Bladder microvascular endothelial cell (primary cell): ENCODE measurements around the gene TP53I13. TPM values are rescaled to one million over a fixed set of nuclear protein-coding genes. Genes with fewer than 3 reads are reported as not detected.

ENCODE experiments used
- total RNA-seq: library from RNA; depleted of rRNA; stranded (reverse); fragments of >200 nt; gene quantifications from 2 replicates; pipeline ENCODE4 v1.2.3, GENCODE V29; 2014

TP53I13 gene, protein sequence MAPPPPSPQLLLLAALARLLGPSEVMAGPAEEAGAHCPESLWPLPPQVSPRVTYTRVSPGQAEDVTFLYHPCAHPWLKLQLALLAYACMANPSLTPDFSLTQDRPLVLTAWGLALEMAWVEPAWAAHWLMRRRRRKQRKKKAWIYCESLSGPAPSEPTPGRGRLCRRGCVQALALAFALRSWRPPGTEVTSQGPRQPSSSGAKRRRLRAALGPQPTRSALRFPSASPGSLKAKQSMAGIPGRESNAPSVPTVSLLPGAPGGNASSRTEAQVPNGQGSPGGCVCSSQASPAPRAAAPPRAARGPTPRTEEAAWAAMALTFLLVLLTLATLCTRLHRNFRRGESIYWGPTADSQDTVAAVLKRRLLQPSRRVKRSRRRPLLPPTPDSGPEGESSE
- total RNA-seq: 25.9 and 30.8 TPM in 2 replicates

GRCh38 chr17:29568331-29569244, at the start of gene TP53I13:
Gene TP53I13 (plus strand): TSS chr17:29568701. CDS start chr17:29568759, 58 bp downstream.

DNA sequence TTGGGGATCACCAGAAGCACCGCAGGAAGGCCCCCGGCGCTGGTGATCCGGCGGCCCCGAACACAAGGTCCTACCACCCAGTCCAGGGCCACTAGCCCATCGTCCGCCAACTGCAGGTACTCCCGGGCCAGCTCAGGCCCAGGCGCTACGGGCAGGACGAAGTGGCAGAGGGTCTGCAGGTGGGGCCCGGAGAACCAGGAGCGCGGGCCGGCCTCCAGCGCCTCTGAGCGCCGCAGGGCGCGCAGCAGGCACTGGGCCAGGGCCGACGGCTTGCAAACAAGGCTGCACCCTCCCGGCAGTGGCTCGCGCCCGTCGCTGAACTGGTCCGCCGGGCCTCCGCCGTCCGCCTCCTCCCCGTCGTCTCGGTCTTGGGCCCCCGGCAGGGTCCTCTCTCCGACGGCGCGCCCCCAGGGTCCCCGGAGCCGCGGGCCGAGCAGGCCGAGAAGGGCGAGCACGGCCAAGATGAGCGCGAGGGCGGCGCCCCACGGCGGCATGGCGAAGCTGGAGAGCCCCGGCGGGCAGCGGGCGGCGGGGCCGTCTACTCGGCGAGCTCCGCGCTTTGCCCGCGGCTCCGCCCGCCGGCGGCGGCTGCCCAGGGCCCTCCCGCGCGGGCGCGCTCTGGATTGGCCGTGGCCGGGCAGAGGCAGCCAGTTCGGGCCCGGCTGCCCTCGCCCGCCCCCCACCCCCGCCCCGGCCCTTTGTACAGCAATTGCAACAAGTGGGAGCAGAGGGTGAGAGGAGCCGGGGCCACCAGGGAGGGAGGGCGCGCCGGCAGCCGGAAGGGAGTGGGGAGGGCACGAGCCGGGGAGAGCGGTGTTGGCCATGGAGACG, 1.8 kb upstream of the TP53I13 start, which contains the start of gene ABHD15:
Gene ABHD15 (minus strand): TSS at position 565 of the 831 bp plus-strand sequence. CDS start 71 bp downstream, at position 494.

GRCh38 chr17:29589524-29590410, 21.3 kb downstream of the TP53I13 start, which contains the start of gene GIT1:
Gene GIT1 (minus strand): TSS chr17:29589648. CDS start chr17:29589378, 270 bp downstream.

GRCh38 chr17:29592850-29593551, 24.5 kb downstream of the TP53I13 start, which contains the start of gene ANKRD13B:
Gene ANKRD13B (plus strand): TSS chr17:29593132. CDS start chr17:29593622, 490 bp downstream.

Other genes with a start within 250 kb of the TP53I13 start
- gene TAOK1, start 178.3 kb upstream of the TP53I13 start, total RNA-seq: 34.3 and 74.1 TPM in 2 replicates
- gene ABHD15, start 1.7 kb upstream of the TP53I13 start, total RNA-seq: 4.4 and 6.7 TPM in 2 replicates
- gene GIT1, start 20.9 kb downstream of the TP53I13 start, total RNA-seq: 32.2 and 63.2 TPM in 2 replicates
- 3.1 and 9.1 TPM in 2 replicates for gene ANKRD13B, start 24.4 kb downstream of the TP53I13 start, total RNA-seq
- 1.1 and 2.5 TPM in 2 replicates for gene CORO6, start 54.2 kb downstream of the TP53I13 start, total RNA-seq